Muscle layer of duodenum (tissue), 2 donors: Measurements from ENCODE around the gene MLYCD.

Experiments
- H3K27ac ChIP-seq: one replicate; pipeline ENCODE4 v1.7.0; 2013; ENCODE audit warnings: mild to moderate bottlenecking, low read length
- H3K27me3 ChIP-seq: one replicate; pipeline ENCODE4 v1.7.0; 2013; ENCODE audit warnings: low read depth, mild to moderate bottlenecking, control low read depth, low read length
- H3K36me3 ChIP-seq, 2 donors: one replicate each; pipeline ENCODE4 v1.7.0; 2013; ENCODE audit warnings: low read length in 2 of 2, control low read depth in 1 of 2, mild to moderate bottlenecking in 1 of 2; ENCODE audit not compliant: insufficient read depth in 2 of 2, control insufficient read depth in 1 of 2
- H3K4me1 ChIP-seq, 2 donors: one replicate each; pipeline ENCODE4 v1.7.0; 2013; ENCODE audit warnings: low read length in 2 of 2, mild to moderate bottlenecking in 2 of 2, control low read depth in 1 of 2, moderate library complexity in 1 of 2; ENCODE audit not compliant: insufficient read depth in 2 of 2, control insufficient read depth in 1 of 2
- H3K4me3 ChIP-seq, 2 donors: one replicate each; pipeline ENCODE4 v1.7.0; 2013; ENCODE audit warnings: low read length in 2 of 2, low read depth in 1 of 2, mild to moderate bottlenecking in 1 of 2
- H3K9me3 ChIP-seq, 2 donors: one replicate each; pipeline ENCODE4 v1.7.0; 2013; ENCODE audit warnings: low read length in 2 of 2, control low read depth in 1 of 2, mild to moderate bottlenecking in 1 of 2; ENCODE audit not compliant: control insufficient read depth in 1 of 2
- donor health status: healthy.

MLYCD gene

GRCh38 chr16:83926726-83927397, 27.9 kb downstream of the MLYCD start:
- Histone ChIP-seq H3K36me3 (peaks cover under 1 to 9% of the 10 kb centered on the region in 2 donors), H3K27me3 (no peaks in the 10 kb centered on the region), H3K9me3 (no peaks in the 10 kb centered on the region), H3K4me3 (no peak overlapping the region), H3K4me1 (peaks cover 0 to 10% of the 10 kb centered on the region in 2 donors), H3K27ac (no peak overlapping the region)

- H3K4me3 ChIP-seq = no peak overlapping the region
- H3K27ac ChIP-seq = no peak overlapping the region
- no peaks in the 10 kb centered on the region for H3K27me3 ChIP-seq
- H3K9me3 ChIP-seq = no peaks in the 10 kb centered on the region
- H3K4me1 ChIP-seq = peaks cover 0 to 10% of the 10 kb centered on the region in 2 donors
- H3K36me3 ChIP-seq = peaks cover 0 to 6% of the 10 kb centered on the region in 2 donors
Observed at GRCh38 chr16:83928341-83929055, 29.6 kb downstream of the MLYCD start.

- H3K27ac ChIP-seq = no peak overlapping the region
Observed at GRCh38 chr16:83929811-83930555, 31.1 kb downstream of the MLYCD start.

GRCh38 chr16:83930730-83931500, 32.0 kb downstream of the MLYCD start:
- Histone ChIP-seq H3K36me3 (peaks cover 0 to 6% of the 10 kb centered on the region in 2 donors), H3K27me3 (no peaks in the 10 kb centered on the region), H3K9me3 (no peaks in the 10 kb centered on the region), H3K4me3 (no peak overlapping the region), H3K27ac (no peak overlapping the region), H3K4me1 (peaks cover 0 to 10% of the 10 kb centered on the region in 2 donors)

More at GRCh38 chr16:83929811-83930555, 31.1 kb downstream of the MLYCD start:
- Histone ChIP-seq H3K27me3 (no peaks in the 10 kb centered on the region), H3K4me3 (no peak overlapping the region), H3K9me3 (no peaks in the 10 kb centered on the region), H3K4me1 (peaks cover 0 to 10% of the 10 kb centered on the region in 2 donors), H3K36me3 (peaks cover 0 to 6% of the 10 kb centered on the region in 2 donors)

- H3K4me1 ChIP-seq = peaks cover 0 to 4% of the 10 kb centered on the region in 2 donors
- no peaks in the 10 kb centered on the region for H3K27me3 ChIP-seq
- no peak overlapping the region for H3K4me3 ChIP-seq
- H3K9me3 ChIP-seq = no peaks in the 10 kb centered on the region
- H3K36me3 ChIP-seq = peaks cover 0 to 6% of the 10 kb centered on the region in 2 donors
- no peak overlapping the region for H3K27ac ChIP-seq
Observed at GRCh38 chr16:83931556-83931955, 32.6 kb downstream of the MLYCD start.

- H3K4me1 ChIP-seq = no peaks in the 10 kb centered on the region
- H3K9me3 ChIP-seq = no peaks in the 10 kb centered on the region
- H3K36me3 ChIP-seq = peaks cover 0 to 6% of the 10 kb centered on the region in 2 donors
- no peak overlapping the region for H3K27ac ChIP-seq
- H3K27me3 ChIP-seq = no peaks in the 10 kb centered on the region
- no peak overlapping the region for H3K4me3 ChIP-seq
Observed at GRCh38 chr16:83932304-83932703, 33.4 kb downstream of the MLYCD start.

GRCh38 chr16:83932955-83933673, 34.2 kb downstream of the MLYCD start:
- Histone ChIP-seq H3K9me3 (no peaks in the 10 kb centered on the region), H3K4me3 (no peak overlapping the region), H3K27me3 (no peaks in the 10 kb centered on the region), H3K27ac (no peak overlapping the region), H3K36me3 (peaks cover 0 to 6% of the 10 kb centered on the region in 2 donors), H3K4me1 (no peaks in the 10 kb centered on the region)

- no peaks in the 10 kb centered on the region for H3K4me1 ChIP-seq
- H3K4me3 ChIP-seq = no peak overlapping the region
- H3K27me3 ChIP-seq = no peaks in the 10 kb centered on the region
- no peaks in the 10 kb centered on the region for H3K36me3 ChIP-seq
- H3K27ac ChIP-seq = no peak overlapping the region
- no peaks in the 10 kb centered on the region for H3K9me3 ChIP-seq
Observed at GRCh38 chr16:83933885-83934683, 35.2 kb downstream of the MLYCD start.

GRCh38 chr16:83934684-83934977, 35.7 kb downstream of the MLYCD start:
- no peak overlapping the region for H3K27ac ChIP-seq
- H3K27me3 ChIP-seq = no peaks in the 10 kb centered on the region
- H3K4me3 ChIP-seq = no peak overlapping the region
- no peaks in the 10 kb centered on the region for H3K9me3 ChIP-seq
- H3K36me3 ChIP-seq = no peaks in the 10 kb centered on the region
- no peaks in the 10 kb centered on the region for H3K4me1 ChIP-seq
